ENCODE data around the gene ANKZF1. TPM values are rescaled to one million over a fixed set of nuclear protein-coding genes. Genes with fewer than 3 reads are reported as not detected.

ANKZF1 gene
- total RNA-seq, 1 donor from 2014 or later = 15.8 TPM

DNA sequence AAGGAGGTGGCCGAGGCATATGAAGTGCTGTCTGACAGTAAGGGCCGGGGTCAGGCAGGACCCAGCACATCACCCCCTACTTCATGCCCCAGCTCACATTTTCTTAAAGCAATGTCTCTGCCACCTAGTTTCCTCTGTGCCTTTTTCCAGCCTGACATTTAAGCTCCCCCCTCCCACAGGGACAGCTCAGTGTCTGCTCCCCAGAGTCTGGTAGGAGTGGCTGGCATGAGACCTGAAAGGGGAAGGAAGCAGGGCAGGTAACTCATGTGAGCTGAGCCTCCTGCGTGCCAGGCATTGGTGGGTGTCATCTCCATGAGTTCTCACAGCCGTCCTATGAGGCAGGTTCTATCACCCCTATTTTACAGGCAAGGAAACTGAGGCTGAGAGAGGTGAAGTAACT lies 51.0 kb downstream of the ANKZF1 start:
- DNase-seq (ENCODE audit: low read depth in 2 of 2) = no peak

DNA sequence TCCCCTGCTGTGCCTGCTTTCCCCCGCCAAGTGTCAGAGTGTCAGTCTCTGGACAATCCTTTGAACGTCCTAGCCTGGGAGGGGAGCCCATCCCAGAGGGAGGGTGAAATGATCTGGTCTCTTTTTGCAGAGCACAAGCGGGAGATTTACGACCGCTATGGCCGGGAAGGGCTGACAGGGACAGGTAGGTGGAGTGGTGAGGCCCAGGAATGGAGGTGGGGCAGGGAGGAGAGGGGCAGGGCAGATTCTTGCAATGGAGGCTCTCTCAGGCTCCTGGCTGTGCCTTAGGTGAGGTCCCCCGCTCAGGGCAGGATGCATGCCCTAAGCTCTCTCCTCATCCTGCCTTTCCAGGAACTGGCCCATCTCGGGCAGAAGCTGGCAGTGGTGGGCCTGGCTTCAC lies 52.0 kb downstream of the ANKZF1 start:
- no peak for DNase-seq (ENCODE audit: low read depth in 2 of 2)

DNA sequence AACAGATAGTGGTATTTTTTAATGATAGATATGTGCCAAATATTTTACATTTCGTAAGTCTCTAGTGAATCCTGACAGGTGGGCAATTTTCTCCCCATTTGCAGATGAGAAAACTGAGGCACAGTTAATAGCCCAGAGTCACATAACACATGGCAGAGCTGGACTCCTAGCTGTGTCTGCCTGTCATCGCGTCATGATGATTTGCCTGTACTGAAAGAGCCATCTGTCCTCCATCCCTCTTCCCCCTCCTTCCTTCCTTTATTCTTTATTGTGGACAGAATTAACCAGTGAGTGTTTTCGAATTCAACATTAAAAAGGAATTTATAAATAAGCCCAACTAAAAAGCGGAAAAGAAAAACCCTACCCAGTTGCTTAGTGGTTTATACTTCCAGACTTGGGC lies 52.8 kb downstream of the ANKZF1 start:
- no peak for DNase-seq (ENCODE audit: low read depth in 2 of 2)

DNA sequence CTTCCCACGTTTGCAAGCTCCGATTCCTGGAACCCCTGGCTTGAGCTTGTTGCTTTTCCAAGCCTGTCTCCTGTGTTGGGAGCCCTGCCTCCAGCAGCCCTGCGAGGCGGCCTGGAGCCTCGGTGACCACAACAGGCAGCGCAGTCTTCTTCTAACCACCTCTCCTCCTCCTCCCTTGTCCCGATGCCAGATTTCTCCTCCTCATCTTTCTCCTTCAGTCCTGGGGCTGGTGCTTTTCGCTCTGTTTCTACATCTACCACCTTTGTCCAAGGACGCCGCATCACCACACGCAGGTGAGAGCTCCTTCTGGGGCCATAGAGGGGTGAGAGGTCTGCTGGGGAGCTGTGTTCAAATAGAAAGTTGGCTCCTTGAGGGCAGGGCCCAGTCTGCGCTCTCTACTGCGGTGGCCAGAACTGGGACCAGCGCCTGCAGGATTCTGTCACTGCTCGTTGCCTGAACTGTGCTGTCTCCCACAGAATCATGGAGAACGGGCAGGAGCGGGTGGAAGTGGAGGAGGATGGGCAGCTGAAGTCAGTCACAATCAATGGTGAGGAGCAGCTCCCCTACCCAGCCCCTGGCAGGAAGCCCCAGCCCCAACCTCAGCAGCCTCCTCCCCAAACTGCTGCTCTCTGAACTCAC lies 53.5 kb downstream of the ANKZF1 start:
- DNase-seq (ENCODE audit: low read depth in 2 of 2) = no peak

DNA sequence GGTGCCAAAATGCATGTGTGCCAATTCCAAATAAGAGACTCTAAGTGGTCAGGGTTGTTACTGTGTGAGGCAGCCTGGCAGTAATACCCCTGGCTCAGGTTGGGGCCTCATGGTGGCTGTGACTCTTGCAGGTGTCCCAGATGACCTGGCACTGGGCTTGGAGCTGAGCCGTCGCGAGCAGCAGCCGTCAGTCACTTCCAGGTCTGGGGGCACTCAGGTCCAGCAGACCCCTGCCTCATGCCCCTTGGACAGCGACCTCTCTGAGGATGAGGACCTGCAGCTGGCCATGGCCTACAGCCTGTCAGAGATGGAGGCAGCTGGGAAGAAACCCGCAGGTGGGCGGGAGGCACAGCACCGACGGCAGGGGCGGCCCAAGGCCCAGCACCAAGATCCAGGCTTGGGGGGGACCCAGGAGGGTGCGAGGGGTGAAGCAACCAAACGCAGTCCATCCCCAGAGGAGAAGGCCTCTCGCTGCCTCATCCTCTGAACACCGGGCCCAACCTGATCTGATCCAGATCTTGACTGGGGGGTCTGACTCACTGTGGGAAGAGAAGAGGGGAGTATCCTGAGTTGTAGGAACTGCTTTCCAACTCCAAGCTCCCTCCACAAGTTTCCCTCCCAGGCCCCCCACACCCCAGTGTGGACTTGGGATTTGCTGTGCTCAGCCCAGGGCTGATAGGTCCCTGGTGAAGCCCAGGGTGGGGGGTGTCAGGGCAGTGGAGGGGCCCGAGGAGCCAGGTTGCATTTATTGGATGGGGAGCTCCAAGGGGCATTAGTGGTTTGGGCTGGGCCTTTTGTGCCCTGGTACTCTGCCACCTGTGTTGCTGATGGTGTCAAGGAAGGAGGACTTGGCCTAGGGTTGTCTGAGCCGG lies 55.1 kb downstream of the ANKZF1 start:
- no peak for DNase-seq (ENCODE audit: low read depth in 2 of 2)

DNA sequence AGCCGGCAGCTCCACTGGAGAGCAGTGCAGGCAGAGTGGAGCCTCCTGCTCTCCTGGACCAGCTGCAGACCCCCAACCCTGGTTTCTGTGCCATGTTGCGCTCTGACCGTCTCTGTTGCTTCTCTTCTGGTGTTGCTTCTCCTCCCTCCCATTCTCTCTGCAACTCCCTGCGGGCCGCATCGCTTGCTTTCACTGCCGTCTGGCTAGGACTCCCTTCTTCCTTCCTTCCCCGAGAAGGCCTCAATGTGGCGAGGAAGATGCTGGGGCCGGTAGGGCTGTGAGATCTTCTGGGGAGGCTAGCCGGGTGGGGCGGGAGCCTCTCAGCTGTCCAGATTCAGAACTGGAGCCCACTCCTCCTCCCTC lies 55.7 kb downstream of the ANKZF1 start:
- no peak for DNase-seq (ENCODE audit: low read depth in 2 of 2)

DNA sequence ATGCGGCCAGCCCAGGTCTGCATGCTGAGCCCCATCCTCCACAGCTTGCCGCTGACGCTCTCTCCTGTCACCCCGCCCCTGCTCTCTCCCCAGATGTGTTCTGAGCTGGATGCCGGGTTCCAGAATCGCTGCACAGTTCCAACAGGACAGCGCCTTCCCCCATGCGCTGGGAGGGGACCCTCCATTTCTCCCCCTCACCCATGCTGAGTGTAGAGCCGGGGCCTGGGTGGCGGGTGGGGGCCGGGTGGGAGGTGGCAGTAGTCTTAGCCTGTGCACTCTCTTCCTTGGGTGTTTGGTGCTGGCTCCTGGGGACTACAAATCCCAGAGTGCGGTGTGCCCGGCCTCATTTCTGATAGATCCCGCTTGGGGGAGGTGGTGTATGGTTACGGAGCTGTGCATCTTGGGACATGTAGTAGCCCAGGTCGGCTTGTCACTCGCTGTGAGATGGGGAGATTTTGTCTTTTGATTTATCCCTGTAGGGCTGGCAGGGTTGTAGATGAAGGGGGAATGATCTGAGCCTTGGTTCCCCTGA lies 56.4 kb downstream of the ANKZF1 start:
- no peak for DNase-seq (ENCODE audit: low read depth in 2 of 2)

Other genes starting within 250 kb of the ANKZF1 start
- gene FEV, start 244.6 kb upstream of the ANKZF1 start, total RNA-seq = not detected in 2 replicates
- gene CRYBA2, start 236.4 kb upstream of the ANKZF1 start, total RNA-seq = not detected in 2 replicates
- gene CFAP65, start 188.3 kb upstream of the ANKZF1 start, total RNA-seq = not detected in 2 replicates
- gene IHH, start 168.9 kb upstream of the ANKZF1 start, total RNA-seq = under 0.01 TPM in 2 replicates
- 13.7 and 16.3 TPM in 2 replicates for gene NHEJ1, start 69.0 kb upstream of the ANKZF1 start, total RNA-seq
- 0.64 and 0.89 TPM in 2 replicates for gene SLC23A3, start 59.8 kb upstream of the ANKZF1 start, total RNA-seq
- 16.7 and 29.0 TPM in 2 replicates for gene CNPPD1, start 52.9 kb upstream of the ANKZF1 start, total RNA-seq
- gene RETREG2, start 51.5 kb upstream of the ANKZF1 start, total RNA-seq = 49.0 and 65.2 TPM in 2 replicates
- gene ZFAND2B, start 23.0 kb upstream of the ANKZF1 start, total RNA-seq = 20.0 and 22.1 TPM in 2 replicates
- 21.4 and 27.3 TPM in 2 replicates for gene ABCB6, start 10.8 kb upstream of the ANKZF1 start, total RNA-seq
- gene ATG9A, start 170 bp upstream of the ANKZF1 start, total RNA-seq = 34.5 and 60.4 TPM in 2 replicates
- 4.7 and 5.6 TPM in 2 replicates for gene GLB1L, start 15.6 kb downstream of the ANKZF1 start, total RNA-seq
- gene STK16, start 15.7 kb downstream of the ANKZF1 start, total RNA-seq = 14.5 and 16.3 TPM in 2 replicates
- gene TUBA4B, start 23.4 kb downstream of the ANKZF1 start, total RNA-seq = not detected in 2 replicates
- 12.1 and 14.4 TPM in 2 replicates for gene TUBA4A, start 24.1 kb downstream of the ANKZF1 start, total RNA-seq
- 15.4 and 30.0 TPM in 2 replicates for gene DNAJB2, start 49.6 kb downstream of the ANKZF1 start, total RNA-seq
- gene PTPRN, start 79.6 kb downstream of the ANKZF1 start, total RNA-seq = not detected in 2 replicates
- not detected in 2 replicates for gene RESP18, start 102.9 kb downstream of the ANKZF1 start, total RNA-seq
- gene DNPEP, start 158.1 kb downstream of the ANKZF1 start, total RNA-seq = 53.1 and 69.5 TPM in 2 replicates
- not detected in 2 replicates for gene DES, start 188.6 kb downstream of the ANKZF1 start, total RNA-seq
- gene SPEG, start 205.0 kb downstream of the ANKZF1 start, total RNA-seq = under 0.01 TPM in 1 of 2 replicates, not detected in the other